WTC11 (cell line): ENCODE results near the gene USP20. TPM values are rescaled to one million over a fixed set of nuclear protein-coding genes. Genes with fewer than 3 reads are reported as not detected.

ENCODE experiments used
- ATAC-seq: fragments of 200-7000 bp; cut with Tn5 transposase; 2 replicates; pipeline ENCODE4 v1.10.0; 2021; ENCODE audit warnings: mild to moderate bottlenecking, moderate library complexity
- CTCF ChIA-PET: fragments of 300-600 bp; sonication (Branson Sonifier 250); formaldehyde crosslinking; loops from one replicate; lab custom pipeline; 2021; ENCODE audit warnings: antibody characterized with exemption; lab: Charles Lee
- POLR2A ChIA-PET: fragments of 350-600 bp; sonication (Branson Sonifier 250); formaldehyde crosslinking; loops from one replicate; lab custom pipeline; 2021; ENCODE audit warnings: antibody characterized with exemption; lab: Charles Lee
- DNase-seq: peaks from one replicate; pipeline ENCODE4 v3.0.0; 2021; ENCODE audit warnings: low spot score
- H3K27ac Mint-ChIP-seq: 2 replicates; pipeline ENCODE4 v1.8.0; 2021; ENCODE audit warnings: mixed read lengths
- H3K27me3 Mint-ChIP-seq: 2 replicates; pipeline ENCODE4 v1.8.0; 2021; ENCODE audit warnings: low read depth, mild to moderate bottlenecking, moderate library complexity, mixed read lengths
- H3K36me3 Mint-ChIP-seq: 2 replicates; pipeline ENCODE4 v1.8.0; 2021; ENCODE audit warnings: mixed read lengths
- H3K4me1 Mint-ChIP-seq: 2 replicates; pipeline ENCODE4 v1.8.0; 2022; ENCODE audit warnings: mixed read lengths
- H3K4me3 Mint-ChIP-seq: 2 replicates; pipeline ENCODE4 v1.8.0; 2021; ENCODE audit warnings: mild to moderate bottlenecking, moderate library complexity, mixed read lengths
- H3K9me3 Mint-ChIP-seq: 2 replicates; pipeline ENCODE4 v1.8.0; 2021; ENCODE audit warnings: mixed read lengths
- ATF1 ChIP-seq: sonication (generic); formaldehyde crosslinking; IDR thresholded peaks from 2 replicates; pipeline ENCODE4 v1.8.1; 2023; ENCODE audit warnings: mild to moderate bottlenecking, moderate library complexity, missing genetic modification reagents
- ATF6 ChIP-seq: sonication (generic); formaldehyde crosslinking; IDR thresholded peaks from 2 replicates; pipeline ENCODE4 v1.8.1; 2023; ENCODE audit warnings: mild to moderate bottlenecking, missing genetic modification reagents
- CREM ChIP-seq: sonication (generic); formaldehyde crosslinking; IDR thresholded peaks from 2 replicates; pipeline ENCODE4 v1.8.1; 2022; ENCODE audit warnings: mild to moderate bottlenecking, missing genetic modification reagents, moderate library complexity
- E2F1 ChIP-seq: sonication (generic); formaldehyde crosslinking; IDR thresholded peaks from 2 replicates; pipeline ENCODE4 v1.8.0; 2022; ENCODE audit warnings: mild to moderate bottlenecking, missing genetic modification reagents
- E2F5 ChIP-seq: sonication (generic); formaldehyde crosslinking; IDR thresholded peaks from 2 replicates; pipeline ENCODE4 v1.8.1; 2022; ENCODE audit warnings: mild to moderate bottlenecking, moderate library complexity, missing genetic modification reagents
- FOXK1 ChIP-seq: sonication (generic); formaldehyde crosslinking; IDR thresholded peaks from 2 replicates; pipeline ENCODE4 v1.8.0; 2022; ENCODE audit warnings: mild to moderate bottlenecking, moderate library complexity, missing genetic modification reagents
- FOXP4 ChIP-seq: sonication (generic); formaldehyde crosslinking; IDR thresholded peaks from 2 replicates; pipeline ENCODE4 v1.8.0; 2022; ENCODE audit warnings: mild to moderate bottlenecking, missing genetic modification reagents
- GTF2I ChIP-seq: fragments of 250-450 bp; sonication (Bioruptor Pico); conservative IDR thresholded peaks from 2 replicates; pipeline ENCODE4 v1.4.0; 2021; ENCODE audit warnings: mild to moderate bottlenecking
- NFYB ChIP-seq: sonication (generic); formaldehyde crosslinking; conservative IDR thresholded peaks from 2 replicates; pipeline ENCODE4 v1.8.0; 2022; ENCODE audit warnings: low read depth, missing genetic modification reagents
- NR1H2 ChIP-seq: sonication (generic); formaldehyde crosslinking; IDR thresholded peaks from 2 replicates; pipeline ENCODE4 v1.9.0; 2021; ENCODE audit warnings: mild to moderate bottlenecking, moderate library complexity, missing genetic modification reagents
- SMAD3 ChIP-seq: sonication (generic); formaldehyde crosslinking; IDR thresholded peaks from 2 replicates; pipeline ENCODE4 v1.8.0; 2022; ENCODE audit warnings: missing genetic modification reagents, mild to moderate bottlenecking, borderline replicate concordance
- SOX15 ChIP-seq: fragments of 250-450 bp; sonication (Bioruptor Pico); IDR thresholded peaks from 2 replicates; pipeline ENCODE4 v1.9.0; 2021; ENCODE audit warnings: mild to moderate bottlenecking
- SP1 ChIP-seq: sonication (generic); formaldehyde crosslinking; conservative IDR thresholded peaks from 2 replicates; pipeline ENCODE4 v1.8.1; 2022; ENCODE audit warnings: missing genetic modification reagents
- STAT6 ChIP-seq: sonication (generic); formaldehyde crosslinking; conservative IDR thresholded peaks from 2 replicates; pipeline ENCODE4 v1.8.1; 2023; ENCODE audit warnings: mild to moderate bottlenecking, low read depth, missing genetic modification reagents, moderate library complexity
- TEAD4 ChIP-seq: sonication (generic); formaldehyde crosslinking; IDR thresholded peaks from 2 replicates; pipeline ENCODE4 v1.8.0; 2022; ENCODE audit warnings: mild to moderate bottlenecking, missing genetic modification reagents
- ZBTB21 ChIP-seq: sonication (generic); formaldehyde crosslinking; IDR thresholded peaks from 2 replicates; pipeline ENCODE4 v1.8.1; 2023; ENCODE audit warnings: mild to moderate bottlenecking, missing genetic modification reagents, borderline replicate concordance
- ZNF138 ChIP-seq: sonication (generic); formaldehyde crosslinking; conservative IDR thresholded peaks from 2 replicates; pipeline ENCODE4 v1.8.1; 2022; ENCODE audit warnings: mild to moderate bottlenecking, moderate library complexity, missing genetic modification reagents
- ZNF219 ChIP-seq: sonication (generic); formaldehyde crosslinking; IDR thresholded peaks from 2 replicates; pipeline ENCODE4 v1.8.0; 2023; ENCODE audit warnings: missing genetic modification reagents, mild to moderate bottlenecking, borderline replicate concordance
- ZNF281 ChIP-seq: sonication (generic); formaldehyde crosslinking; IDR thresholded peaks from 2 replicates; pipeline ENCODE4 v1.8.0; 2023; ENCODE audit warnings: mild to moderate bottlenecking, missing genetic modification reagents
- ZNF317 ChIP-seq: sonication (generic); formaldehyde crosslinking; IDR thresholded peaks from 2 replicates; pipeline ENCODE4 v1.8.1; 2023; ENCODE audit warnings: low read depth, mild to moderate bottlenecking, moderate library complexity, missing genetic modification reagents, borderline replicate concordance
- ZNF396 ChIP-seq: fragments of 250-450 bp; sonication (Bioruptor Pico); IDR thresholded peaks from 2 replicates; pipeline ENCODE4 v1.8.0; 2021; ENCODE audit warnings: mild to moderate bottlenecking, moderate library complexity, borderline replicate concordance
- ZNF671 ChIP-seq: fragments of 250-450 bp; sonication (Bioruptor Pico); IDR thresholded peaks from 2 replicates; pipeline ENCODE4 v1.8.0; 2021; ENCODE audit warnings: mild to moderate bottlenecking
- total RNA-seq: library from RNA; stranded (reverse); gene quantifications from 3 replicates; pipeline ENCODE4 v1.2.3, GENCODE V29; 2021

The USP20 gene
- total RNA-seq, 1 experiment from 2014 or later: 29.3 TPM

GRCh38 chr9:129826344-129826743 lies 8.9 kb upstream of the USP20 start:
- Mint-ChIP-seq H3K36me3 (peaks cover 33% of the 10 kb centered on the region), H3K9me3 (no peaks in the 10 kb centered on the region), H3K27me3 (no peaks in the 10 kb centered on the region), H3K27ac (no peak overlapping the region), H3K4me3 (no peak overlapping the region), H3K4me1 (peaks cover 9% of the 10 kb centered on the region)
- no peak for ATAC-seq
- POLR2A ChIA-PET: interaction anchor here (0.7 kb wide), 1 partner anchor 200 kb away, joined by 3 read pairs; no protein-coding TSS in a partner anchor
- DNase-seq: no peak
- CTCF ChIA-PET: interaction anchor here (0.6 kb wide), 1 partner anchor 491 kb away, joined by 3 read pairs; no protein-coding TSS in a partner anchor
- TF ChIP-seq SMAD3 (CRISPR knock-in tag): no peak
- no peak for TF ChIP-seq E2F1 (CRISPR knock-in tag)
- no peak for TF ChIP-seq CREM
- no peak for TF ChIP-seq ZNF219 (CRISPR knock-in tag)
- TF ChIP-seq ZNF671 (CRISPR knock-in tag): no peak

GRCh38 chr9:129826759-129827158 lies 8.5 kb upstream of the USP20 start:
- no peak overlapping the region for H3K4me3 Mint-ChIP-seq
- H3K4me1 Mint-ChIP-seq: peaks cover 9% of the 10 kb centered on the region
- TF ChIP-seq NFYB (CRISPR knock-in tag): no peak
- no peaks in the 10 kb centered on the region for H3K9me3 Mint-ChIP-seq
- H3K36me3 Mint-ChIP-seq: peaks cover 35% of the 10 kb centered on the region
- H3K27me3 Mint-ChIP-seq: no peaks in the 10 kb centered on the region
- CTCF ChIA-PET: interaction anchor here (0.6 kb wide), 1 partner anchor 490 kb away, joined by 3 read pairs; no protein-coding TSS in a partner anchor
- POLR2A ChIA-PET: interaction anchor here (0.7 kb wide), 1 partner anchor 199 kb away, joined by 3 read pairs; no protein-coding TSS in a partner anchor
- ATAC-seq (no peak), DNase-seq (no peak)
- no peak overlapping the region for H3K27ac Mint-ChIP-seq

GRCh38 chr9:129828051-129828450 lies 7.2 kb upstream of the USP20 start:
- DNase-seq (no peak), ATAC-seq (no peak)
- Mint-ChIP-seq H3K9me3 (no peaks in the 10 kb centered on the region), H3K36me3 (peaks cover 33% of the 10 kb centered on the region), H3K4me1 (peaks cover under 1% of the 10 kb centered on the region; the same call in 1 of the 2 replicates), H3K27ac (no peak overlapping the region), H3K27me3 (no peaks in the 10 kb centered on the region), H3K4me3 (no peak overlapping the region)
- ChIA-PET CTCF (no interaction called here), POLR2A (no interaction called here)
- no peak for TF ChIP-seq ZNF138 (CRISPR knock-in tag)
- no peak for TF ChIP-seq GTF2I (CRISPR knock-in tag)
- TF ChIP-seq SOX15 (CRISPR knock-in tag): no peak
- no peak for TF ChIP-seq NR1H2
- TF ChIP-seq E2F5: no peak
- TF ChIP-seq STAT6 (CRISPR knock-in tag): no peak
- no peak for TF ChIP-seq SP1
- no peak for TF ChIP-seq ATF6
- TF ChIP-seq FOXK1 (CRISPR knock-in tag): no peak
- no peak for TF ChIP-seq TEAD4
- TF ChIP-seq FOXP4 (CRISPR knock-in tag): no peak
- TF ChIP-seq ZNF317: no peak
- no peak for TF ChIP-seq ZBTB21
- TF ChIP-seq ATF1: no peak
- no peak for TF ChIP-seq ZNF396
- TF ChIP-seq ZNF281 (CRISPR knock-in tag): no peak
